IgD-negative memory B cell (primary cell): ENCODE measurements around the gene IVNS1ABP. TPM values are rescaled to one million over a fixed set of nuclear protein-coding genes. Genes with fewer than 3 reads are reported as not detected.
A peak's percentile ranks its signal among the peaks of the same experiment; 100 is the strongest.

Source experiments
- H3K27ac Mint-ChIP-seq, 3 donors: one replicate each; pipeline ENCODE4 v1.8.0; 2020 to 2022; ENCODE audit warnings: mild to moderate bottlenecking in 3 of 3, mixed read lengths in 3 of 3, moderate library complexity in 1 of 3
- H3K27me3 Mint-ChIP-seq: one replicate; pipeline ENCODE4 v1.8.0; 2021; ENCODE audit warnings: mixed read lengths
- H3K36me3 Mint-ChIP-seq: one replicate; pipeline ENCODE4 v1.8.0; 2020; ENCODE audit warnings: mild to moderate bottlenecking, mixed read lengths
- H3K4me1 Mint-ChIP-seq, 3 donors: one replicate each; pipeline ENCODE4 v1.8.0; 2020 to 2022; ENCODE audit warnings: mixed read lengths in 3 of 3, mild to moderate bottlenecking in 1 of 3
- H3K4me3 Mint-ChIP-seq, 4 donors: one replicate each; pipeline ENCODE4 v1.8.0; 2020 to 2022; ENCODE audit warnings: mild to moderate bottlenecking in 4 of 4, mixed read lengths in 4 of 4, moderate library complexity in 3 of 4
- H3K9me3 Mint-ChIP-seq, 3 donors: one replicate each; pipeline ENCODE4 v1.8.0; 2020 to 2021; ENCODE audit warnings: mixed read lengths in 3 of 3, mild to moderate bottlenecking in 1 of 3
- polyA plus RNA-seq: library from polyadenylated mRNA; unstranded; fragments of 300-500 nt; fragmentation: Illumina TruSeq; gene quantifications from one replicate; pipeline ENCODE4 v1.2.3, GENCODE V29; 2021

The IVNS1ABP gene
- polyA plus RNA-seq, 1 donor from 2014 or later = 35.4 TPM

GRCh38 chr1:185293967-185294542, 23.0 kb downstream of the IVNS1ABP start:
- peaks cover 2% of the 10 kb centered on the region for H3K36me3 Mint-ChIP-seq
- H3K27me3 Mint-ChIP-seq = no peaks in the 10 kb centered on the region
- peaks cover 14 to 31% (median 19%) of the 10 kb centered on the region in 3 donors for H3K4me1 Mint-ChIP-seq
- peaks cover 0 to 4% (median 0%) of the 10 kb centered on the region in 3 donors for H3K9me3 Mint-ChIP-seq
- H3K27ac Mint-ChIP-seq = peak overlapping the region in 1 of 3 donors; percentile 78
- no peak overlapping the region for H3K4me3 Mint-ChIP-seq

- Mint-ChIP-seq H3K4me3 (peak overlapping the region in 2 of 4 donors; percentile 28 to 72), H3K9me3 (peaks cover 0 to 4% (median 0%) of the 10 kb centered on the region in 3 donors), H3K27ac (peak overlapping the region in 1 of 3 donors; percentile 87), H3K36me3 (peaks cover 4% of the 10 kb centered on the region), H3K27me3 (no peaks in the 10 kb centered on the region), H3K4me1 (peaks cover 14 to 31% (median 19%) of the 10 kb centered on the region in 3 donors)
These were observed 24.8 kb downstream of the IVNS1ABP start for GRCh38 chr1:185292237-185292636.

GRCh38 chr1:185291652-185292051, 25.4 kb downstream of the IVNS1ABP start:
- peaks cover 14 to 31% (median 19%) of the 10 kb centered on the region in 3 donors for H3K4me1 Mint-ChIP-seq
- H3K36me3 Mint-ChIP-seq = peaks cover 4% of the 10 kb centered on the region
- peak overlapping the region in 1 of 4 donors; percentile 27 for H3K4me3 Mint-ChIP-seq
- H3K27ac Mint-ChIP-seq = peak overlapping the region in 2 of 3 donors; percentile 39 to 87
- no peaks in the 10 kb centered on the region for H3K27me3 Mint-ChIP-seq
- H3K9me3 Mint-ChIP-seq = peaks cover 0 to 4% (median 0%) of the 10 kb centered on the region in 3 donors

- peak overlapping the region in 1 of 3 donors; percentile 65 for H3K27ac Mint-ChIP-seq
- H3K36me3 Mint-ChIP-seq = peaks cover 4% of the 10 kb centered on the region
- H3K27me3 Mint-ChIP-seq = no peaks in the 10 kb centered on the region
- peaks cover 14 to 31% (median 19%) of the 10 kb centered on the region in 3 donors for H3K4me1 Mint-ChIP-seq
- peaks cover 0 to 4% (median 0%) of the 10 kb centered on the region in 3 donors for H3K9me3 Mint-ChIP-seq
- H3K4me3 Mint-ChIP-seq = no peak overlapping the region
These were observed 25.9 kb downstream of the IVNS1ABP start for GRCh38 chr1:185291159-185291558.

- peaks cover 6% of the 10 kb centered on the region for H3K36me3 Mint-ChIP-seq
- peaks cover 14 to 31% (median 19%) of the 10 kb centered on the region in 3 donors for H3K4me1 Mint-ChIP-seq
- H3K27me3 Mint-ChIP-seq = no peaks in the 10 kb centered on the region
- no peak overlapping the region for H3K27ac Mint-ChIP-seq
- H3K4me3 Mint-ChIP-seq = no peak overlapping the region
- H3K9me3 Mint-ChIP-seq = peaks cover 0 to 4% (median 0%) of the 10 kb centered on the region in 3 donors
These were observed 27.2 kb downstream of the IVNS1ABP start for GRCh38 chr1:185289880-185290279.

- no peaks in the 10 kb centered on the region for H3K27me3 Mint-ChIP-seq
- peaks cover 6% of the 10 kb centered on the region for H3K36me3 Mint-ChIP-seq
- H3K9me3 Mint-ChIP-seq = peaks cover 0 to 4% (median 0%) of the 10 kb centered on the region in 3 donors
- no peak overlapping the region for H3K27ac Mint-ChIP-seq
- H3K4me3 Mint-ChIP-seq = no peak overlapping the region
- peaks cover 14 to 27% (median 17%) of the 10 kb centered on the region in 3 donors for H3K4me1 Mint-ChIP-seq
These were observed 28.6 kb downstream of the IVNS1ABP start for GRCh38 chr1:185288435-185288834.

GRCh38 chr1:185287451-185287850, 29.6 kb downstream of the IVNS1ABP start:
- Mint-ChIP-seq H3K4me1 (peaks cover 13 to 22% (median 14%) of the 10 kb centered on the region in 3 donors), H3K27ac (no peak overlapping the region), H3K4me3 (no peak overlapping the region), H3K36me3 (peaks cover 6% of the 10 kb centered on the region), H3K27me3 (no peaks in the 10 kb centered on the region), H3K9me3 (peaks cover 0 to 4% (median 0%) of the 10 kb centered on the region in 3 donors)

GRCh38 chr1:185284533-185285276, 32.3 kb downstream of the IVNS1ABP start:
- H3K27ac Mint-ChIP-seq = no peak overlapping the region
- H3K4me1 Mint-ChIP-seq = peaks cover 0 to 10% (median 7%) of the 10 kb centered on the region in 3 donors
- H3K36me3 Mint-ChIP-seq = peaks cover 6% of the 10 kb centered on the region

GRCh38 chr1:185284116-185284515, 32.9 kb downstream of the IVNS1ABP start:
- Mint-ChIP-seq H3K4me3 (no peak overlapping the region), H3K4me1 (peaks cover 0 to 7% (median 5%) of the 10 kb centered on the region in 3 donors), H3K36me3 (peaks cover 7% of the 10 kb centered on the region), H3K27me3 (no peaks in the 10 kb centered on the region), H3K9me3 (no peaks in the 10 kb centered on the region), H3K27ac (no peak overlapping the region)

More at GRCh38 chr1:185284533-185285276, 32.3 kb downstream of the IVNS1ABP start:
- peaks cover 0 to 4% (median 0%) of the 10 kb centered on the region in 3 donors for H3K9me3 Mint-ChIP-seq
- H3K4me3 Mint-ChIP-seq = no peak overlapping the region
- H3K27me3 Mint-ChIP-seq = no peaks in the 10 kb centered on the region

- no peak overlapping the region for H3K4me3 Mint-ChIP-seq
- no peaks in the 10 kb centered on the region for H3K9me3 Mint-ChIP-seq
- H3K4me1 Mint-ChIP-seq = peaks cover 0 to 7% (median 5%) of the 10 kb centered on the region in 3 donors
- H3K27me3 Mint-ChIP-seq = no peaks in the 10 kb centered on the region
- H3K27ac Mint-ChIP-seq = peak overlapping the region in 1 of 3 donors; percentile 42
- H3K36me3 Mint-ChIP-seq = peaks cover 11% of the 10 kb centered on the region
These were observed 35.8 kb downstream of the IVNS1ABP start for GRCh38 chr1:185281245-185281644.

- no peak overlapping the region for H3K27ac Mint-ChIP-seq
- H3K9me3 Mint-ChIP-seq = no peaks in the 10 kb centered on the region
- peaks cover 0 to 7% (median 5%) of the 10 kb centered on the region in 3 donors for H3K4me1 Mint-ChIP-seq
- peaks cover 11% of the 10 kb centered on the region for H3K36me3 Mint-ChIP-seq
- no peaks in the 10 kb centered on the region for H3K27me3 Mint-ChIP-seq
- no peak overlapping the region for H3K4me3 Mint-ChIP-seq
These were observed 36.5 kb downstream of the IVNS1ABP start for GRCh38 chr1:185280589-185280988.

- H3K36me3 Mint-ChIP-seq = peaks cover 9% of the 10 kb centered on the region
- H3K27me3 Mint-ChIP-seq = no peaks in the 10 kb centered on the region
- H3K9me3 Mint-ChIP-seq = no peaks in the 10 kb centered on the region
- H3K27ac Mint-ChIP-seq = no peak overlapping the region
- H3K4me3 Mint-ChIP-seq = no peak overlapping the region
- peaks cover 0 to 7% (median 5%) of the 10 kb centered on the region in 3 donors for H3K4me1 Mint-ChIP-seq
These were observed 37.5 kb downstream of the IVNS1ABP start for GRCh38 chr1:185279571-185279970.

GRCh38 chr1:185271921-185272320, 45.1 kb downstream of the IVNS1ABP start:
- no peak overlapping the region for H3K4me3 Mint-ChIP-seq

GRCh38 chr1:185268352-185268751, 48.7 kb downstream of the IVNS1ABP start:
- H3K4me1 Mint-ChIP-seq = no peaks in the 10 kb centered on the region
- peaks cover 3% of the 10 kb centered on the region for H3K36me3 Mint-ChIP-seq
- H3K9me3 Mint-ChIP-seq = no peaks in the 10 kb centered on the region
- H3K27me3 Mint-ChIP-seq = no peaks in the 10 kb centered on the region
- H3K4me3 Mint-ChIP-seq = no peak overlapping the region
- no peak overlapping the region for H3K27ac Mint-ChIP-seq

More at GRCh38 chr1:185271921-185272320, 45.1 kb downstream of the IVNS1ABP start:
- Mint-ChIP-seq H3K27me3 (no peaks in the 10 kb centered on the region), H3K36me3 (peaks cover 3% of the 10 kb centered on the region), H3K27ac (no peak overlapping the region), H3K9me3 (no peaks in the 10 kb centered on the region), H3K4me1 (no peaks in the 10 kb centered on the region)

- no peaks in the 10 kb centered on the region for H3K9me3 Mint-ChIP-seq
- no peaks in the 10 kb centered on the region for H3K4me1 Mint-ChIP-seq
- peaks cover 3% of the 10 kb centered on the region for H3K36me3 Mint-ChIP-seq
- no peaks in the 10 kb centered on the region for H3K27me3 Mint-ChIP-seq
- no peak overlapping the region for H3K27ac Mint-ChIP-seq
- H3K4me3 Mint-ChIP-seq = no peak overlapping the region
These were observed 49.3 kb downstream of the IVNS1ABP start for GRCh38 chr1:185267701-185268100.
